Thyroid gland (tissue), 4 donors: ENCODE results near the gene ART5. TPM values are rescaled to one million over a fixed set of nuclear protein-coding genes. Genes with fewer than 3 reads are reported as not detected.

ENCODE experiments used
- DNase-seq, 2 donors: peaks; one replicate each; pipeline ENCODE4 v3.0.0-alpha.2; 2019
- H3K27ac ChIP-seq, 3 donors: fragments of 200-600 bp; sonication (generic); 1 replicate in 2 of 3; 2 replicates in 1 of 3; pipeline ENCODE4 v1.5.1; 2016 to 2019; ENCODE audit warnings: mild to moderate bottlenecking in 1 of 3, moderate library complexity in 1 of 3
- H3K27me3 ChIP-seq: fragments of 200-600 bp; sonication (generic); one replicate; pipeline ENCODE4 v1.5.1; 2019
- H3K36me3 ChIP-seq, 2 donors: fragments of 200-600 bp; sonication (generic); one replicate each; pipeline ENCODE4 v1.5.1; 2016 to 2019
- H3K4me1 ChIP-seq, 2 donors: fragments of 200-600 bp; sonication (generic); one replicate each; pipeline ENCODE4 v1.5.1; 2017 to 2019
- H3K4me3 ChIP-seq, 3 donors: fragments of 200-600 bp; sonication (generic); replicated peaks in 1 of 3; 1 replicate in 2 of 3; 2 replicates in 1 of 3; pipeline ENCODE4 v1.5.1; 2016; ENCODE audit warnings: mild to moderate bottlenecking in 1 of 3
- H3K9me3 ChIP-seq: fragments of 200-600 bp; sonication (generic); one replicate; pipeline ENCODE4 v1.5.1; 2017
- POLR2A ChIP-seq, 2 donors: fragments of 450-650 bp; IDR thresholded peaks; one replicate each; pipeline ENCODE4 v1.6.1; 2017; ENCODE audit warnings: antibody characterized with exemption in 2 of 2, mild to moderate bottlenecking in 2 of 2, moderate library complexity in 1 of 2
- WGBS, 2 donors: methylation state at CpG; one replicate each; pipeline ENCODE4 v1.1.5; 2017; 5-methylcytosine and 5-hydroxymethylcytosine counted together
- intact Hi-C: fragments of 100-400 bp; cut with DNase I; formaldehyde crosslinking; loops from one replicate; pipeline ENCODE4 v1.15.1; 2023
- total RNA-seq, 4 donors: library from RNA; depleted of rRNA; stranded (reverse); fragments of >200 nt; gene quantifications; one replicate each; pipeline ENCODE4 v1.2.3, GENCODE V29; 2016
- TF ChIP-seq, protein P1 (sequence below), 6 experiments: fragments of 200-600 bp in 3 of 6; fragments of 450-650 bp in 3 of 6; sonication (generic) in 3 of 6; IDR thresholded peaks; one replicate each; pipeline ENCODE4 v1.5.1; 2016 to 2019; ENCODE audit warnings: antibody characterized with exemption in 6 of 6, mild to moderate bottlenecking in 2 of 6, inconsistent platforms in 1 of 6, moderate library complexity in 1 of 6

ART5 gene
- total RNA-seq, 4 donors from 2014 or later, result 1.6 to 11.8 (median 2.7) TPM

DNA sequence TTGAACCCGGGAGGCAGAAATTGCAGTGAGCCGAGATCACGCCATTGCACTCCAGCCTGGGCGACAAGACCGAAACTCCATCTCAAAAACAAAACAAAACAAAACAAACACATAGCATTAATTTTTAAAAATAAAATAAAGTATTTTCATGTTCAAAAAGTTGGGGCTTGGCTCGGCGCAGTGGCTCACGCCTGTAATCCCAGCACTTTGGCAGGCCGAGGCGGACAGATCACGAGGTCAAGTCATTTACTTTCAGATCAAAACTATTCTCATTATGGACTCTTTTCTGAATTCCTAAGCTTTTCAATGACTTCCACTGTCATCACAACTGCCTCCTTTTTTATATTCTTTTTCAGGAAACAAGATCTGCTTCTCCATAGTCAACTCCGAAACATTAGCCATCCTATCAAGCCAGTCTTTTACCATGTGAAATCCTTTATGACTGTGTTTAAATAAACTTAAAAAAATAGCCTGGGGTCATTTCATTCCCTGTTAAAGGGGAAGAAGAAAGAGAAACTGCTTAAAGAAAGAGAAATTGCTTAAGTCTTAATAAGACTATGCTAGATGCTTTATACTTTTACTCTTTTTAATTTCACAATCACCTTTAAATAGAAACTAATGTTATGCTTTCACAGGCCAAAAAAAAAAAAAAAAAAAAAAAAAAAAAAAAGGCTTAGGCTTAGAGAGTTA lies 42.5 kb upstream of the ART5 start:
- peaks cover 10 to 12% of the 10 kb centered on the region in 2 donors for H3K4me1 ChIP-seq
- DNase-seq, result no peak
- no peak overlapping the region for H3K27ac ChIP-seq
- intact Hi-C loops, result no loop called here
- no peaks in the 10 kb centered on the region for H3K9me3 ChIP-seq
- H3K27me3 ChIP-seq, result no peaks in the 10 kb centered on the region
- peaks cover 47 to 68% of the 10 kb centered on the region in 2 donors for H3K36me3 ChIP-seq
- WGBS, 2 donors, result 90 to 97% methylated on average over 12 of the region's 12 CpGs
- TF ChIP-seq POLR2A (IDR thresholded peaks at IDR 0.05), result no peak
- TF ChIP-seq, protein P1, sequence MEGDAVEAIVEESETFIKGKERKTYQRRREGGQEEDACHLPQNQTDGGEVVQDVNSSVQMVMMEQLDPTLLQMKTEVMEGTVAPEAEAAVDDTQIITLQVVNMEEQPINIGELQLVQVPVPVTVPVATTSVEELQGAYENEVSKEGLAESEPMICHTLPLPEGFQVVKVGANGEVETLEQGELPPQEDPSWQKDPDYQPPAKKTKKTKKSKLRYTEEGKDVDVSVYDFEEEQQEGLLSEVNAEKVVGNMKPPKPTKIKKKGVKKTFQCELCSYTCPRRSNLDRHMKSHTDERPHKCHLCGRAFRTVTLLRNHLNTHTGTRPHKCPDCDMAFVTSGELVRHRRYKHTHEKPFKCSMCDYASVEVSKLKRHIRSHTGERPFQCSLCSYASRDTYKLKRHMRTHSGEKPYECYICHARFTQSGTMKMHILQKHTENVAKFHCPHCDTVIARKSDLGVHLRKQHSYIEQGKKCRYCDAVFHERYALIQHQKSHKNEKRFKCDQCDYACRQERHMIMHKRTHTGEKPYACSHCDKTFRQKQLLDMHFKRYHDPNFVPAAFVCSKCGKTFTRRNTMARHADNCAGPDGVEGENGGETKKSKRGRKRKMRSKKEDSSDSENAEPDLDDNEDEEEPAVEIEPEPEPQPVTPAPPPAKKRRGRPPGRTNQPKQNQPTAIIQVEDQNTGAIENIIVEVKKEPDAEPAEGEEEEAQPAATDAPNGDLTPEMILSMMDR (IDR thresholded peaks at IDR 0.05), result no peak
- no peak overlapping the region for H3K4me3 ChIP-seq

DNA sequence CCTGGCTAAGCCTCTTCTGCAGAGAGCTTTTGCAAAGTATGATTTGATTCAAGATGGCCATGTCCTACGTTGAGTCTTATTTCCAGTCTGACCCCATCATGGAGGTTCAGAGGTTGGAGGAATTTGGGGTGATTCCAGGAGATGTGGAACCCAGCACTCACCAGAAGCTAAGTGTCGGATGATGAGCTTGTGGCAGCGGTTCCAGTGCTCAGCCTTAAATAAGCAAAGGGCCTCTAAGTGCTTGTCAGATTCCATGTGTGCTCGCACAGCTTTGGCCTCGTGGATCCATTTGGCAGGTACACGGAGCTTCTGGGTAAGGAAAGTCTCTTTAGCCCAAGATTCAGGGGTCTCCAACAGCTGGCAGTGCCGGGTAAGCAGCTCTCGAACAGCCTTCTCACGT lies 41.2 kb upstream of the ART5 start:
- 96 to 98% methylated on average over 9 of the region's 9 CpGs for whole genome bisulfite sequencing, 2 donors
- Histone ChIP-seq H3K27me3 (no peaks in the 10 kb centered on the region), H3K36me3 (peaks cover 52 to 70% of the 10 kb centered on the region in 2 donors), H3K27ac (no peak overlapping the region), H3K4me3 (no peak overlapping the region), H3K4me1 (peaks cover 10 to 12% of the 10 kb centered on the region in 2 donors), H3K9me3 (no peaks in the 10 kb centered on the region)
- DNase-seq, result no peak
- no peak for TF ChIP-seq POLR2A (IDR thresholded peaks at IDR 0.05)
- TF ChIP-seq, protein P1 (IDR thresholded peaks at IDR 0.05), result no peak
- intact Hi-C loops, result no loop called here

DNA sequence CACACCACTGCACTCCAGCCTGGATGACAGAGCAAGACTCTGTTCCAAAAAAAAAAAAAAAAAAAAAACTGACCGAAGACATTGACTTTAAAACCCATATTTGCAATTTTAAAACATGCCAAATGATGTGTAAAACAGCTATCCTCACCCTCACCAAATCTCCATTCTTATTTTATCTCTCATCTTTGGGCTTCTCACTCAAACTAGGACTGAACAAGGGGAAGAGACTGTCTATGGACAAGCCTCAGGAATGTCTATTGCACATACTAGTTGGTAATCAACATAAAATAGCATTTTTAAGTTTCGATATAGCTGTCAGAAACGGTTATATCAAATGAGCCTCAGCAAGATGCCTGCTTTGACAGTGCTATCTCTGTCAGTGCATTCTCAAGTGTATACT lies 37.3 kb upstream of the ART5 start:
- no peaks in the 10 kb centered on the region for H3K27me3 ChIP-seq
- H3K9me3 ChIP-seq, result no peaks in the 10 kb centered on the region
- WGBS, 2 donors, result 98 to 99% methylated on average over 3 of the region's 3 CpGs
- DNase-seq, result no peak
- H3K4me3 ChIP-seq, result no peak overlapping the region
- peaks cover 86 to 92% of the 10 kb centered on the region in 2 donors for H3K36me3 ChIP-seq
- no peak overlapping the region for H3K27ac ChIP-seq
- no peaks in the 10 kb centered on the region for H3K4me1 ChIP-seq
- intact Hi-C loops, result no loop called here
- TF ChIP-seq POLR2A (IDR thresholded peaks at IDR 0.05), result no peak
- TF ChIP-seq, protein P1 (IDR thresholded peaks at IDR 0.05), result no peak

DNA sequence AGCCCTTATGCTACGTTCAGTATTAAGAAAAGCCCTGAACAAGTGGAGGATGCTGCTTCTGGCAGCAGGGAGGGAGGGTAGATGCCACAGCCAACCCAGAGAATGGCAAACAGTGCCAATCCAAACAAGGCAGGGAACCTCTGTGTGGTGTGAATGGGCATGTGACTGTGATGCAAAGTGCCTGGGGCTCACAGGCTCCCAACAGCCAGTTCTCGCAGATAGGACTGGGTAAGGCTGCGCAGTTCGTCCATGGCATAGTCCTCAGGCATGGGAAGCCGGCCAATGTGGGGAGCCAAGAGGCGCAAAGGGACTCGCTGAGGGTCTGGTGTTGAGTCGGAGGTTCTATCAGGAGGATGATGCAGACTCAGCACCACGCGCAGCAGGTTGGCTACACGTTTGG lies 34.2 kb upstream of the ART5 start:
- no peak for DNase-seq
- intact Hi-C loops, result no loop called here
- Histone ChIP-seq H3K27me3 (no peaks in the 10 kb centered on the region), H3K27ac (no peak overlapping the region), H3K36me3 (peaks cover 64 to 82% of the 10 kb centered on the region in 2 donors), H3K4me1 (no peaks in the 10 kb centered on the region), H3K9me3 (no peaks in the 10 kb centered on the region), H3K4me3 (no peak overlapping the region)
- 96% methylated on average over 11 of the region's 11 CpGs for WGBS, 2 donors
- no peak for TF ChIP-seq POLR2A (IDR thresholded peaks at IDR 0.05)
- TF ChIP-seq, protein P1 (IDR thresholded peaks at IDR 0.05), result no peak

DNA sequence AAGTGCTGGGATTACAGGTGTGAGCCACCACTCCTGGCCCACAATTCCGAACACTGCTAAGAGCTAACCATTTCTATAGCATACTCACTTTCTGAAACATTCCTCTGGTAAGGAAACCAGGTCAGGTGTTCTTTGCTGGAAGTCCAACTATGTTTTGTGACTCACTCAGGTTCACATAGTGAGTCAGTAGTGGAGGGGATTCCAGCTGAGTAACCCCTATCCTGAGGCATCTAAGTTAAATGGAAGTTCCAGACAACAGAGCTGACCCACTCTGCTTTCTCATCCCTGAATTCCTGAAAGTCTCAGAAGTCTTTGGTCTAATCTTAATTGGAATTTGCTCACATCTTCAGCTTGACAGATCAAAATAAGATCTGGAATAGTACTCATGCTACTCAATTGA lies 32.4 kb upstream of the ART5 start:
- H3K4me3 ChIP-seq, result no peak overlapping the region
- H3K4me1 ChIP-seq, result no peaks in the 10 kb centered on the region
- TF ChIP-seq, protein P1 (IDR thresholded peaks at IDR 0.05), result no peak
- no peak for TF ChIP-seq POLR2A (IDR thresholded peaks at IDR 0.05)
- intact Hi-C loops, result no loop called here
- peaks cover 47 to 66% of the 10 kb centered on the region in 2 donors for H3K36me3 ChIP-seq
- no peak overlapping the region for H3K27ac ChIP-seq
- no peaks in the 10 kb centered on the region for H3K27me3 ChIP-seq
- H3K9me3 ChIP-seq, result no peaks in the 10 kb centered on the region
- WGBS, 2 donors, result 94 to 100% methylated on average over 1 of the region's 1 CpG
- no peak for DNase-seq
